ENCODE results near the gene MVD. TPM values are rescaled to one million over a fixed set of nuclear protein-coding genes. Genes with fewer than 3 reads are reported as not detected.
A peak's percentile ranks its signal among the peaks of the same experiment; 100 is the strongest.

Gene MVD
- total RNA-seq, 3 donors from 2014 or later (not counting 1 experiment from before 2014, with no cell fraction given): 176 to 271 (median 185) TPM

DNA sequence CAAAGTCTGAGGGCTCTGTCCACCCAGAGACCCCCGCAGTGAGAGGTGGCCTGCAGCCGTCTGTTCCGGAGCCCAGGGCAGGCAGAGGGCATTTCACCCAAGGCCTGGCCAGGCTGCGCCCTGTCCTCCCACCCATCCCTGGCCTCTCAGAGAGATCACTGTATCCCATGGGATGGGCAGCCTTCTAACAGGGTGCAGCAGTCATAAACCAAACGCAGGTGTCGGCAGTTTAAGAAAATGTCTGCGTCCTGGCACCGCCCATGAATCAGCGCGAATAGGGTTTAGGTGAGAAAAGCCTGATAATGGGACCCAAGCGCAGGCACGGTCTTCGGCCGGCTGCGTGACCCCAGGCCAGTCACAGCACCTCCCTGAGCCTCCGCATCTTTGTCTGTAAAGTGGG, 17.4 kb downstream of the MVD start:
- Histone ChIP-seq H3K27ac (ENCODE audit: low read length) (no peak overlapping the region), H3K4me3 (ENCODE audit: low read length) (no peak overlapping the region), H3K9me3 (ENCODE audit: control insufficient read depth, insufficient read depth, low read length) (no peaks in the 10 kb centered on the region), H3K27me3 (ENCODE audit: control insufficient read depth, insufficient read depth, low read length) (no peaks in the 10 kb centered on the region), H3K4me1 (ENCODE audit: control insufficient read depth, insufficient read depth, low read length) (peaks cover 75% of the 10 kb centered on the region), H3K36me3 (ENCODE audit: control insufficient read depth, insufficient read depth, low read length) (peaks cover 56% of the 10 kb centered on the region)
- peak overlapping the region; percentile 55 for H3K4me3 Mint-ChIP-seq
- no peaks in the 10 kb centered on the region for H3K36me3 Mint-ChIP-seq
- ATAC-seq (no peak), DNase-seq (no peak)
- peaks cover 29 to 65% of the 10 kb centered on the region in 2 donors for H3K4me1 Mint-ChIP-seq
- no peak for TF ChIP-seq CTCF (IDR thresholded peaks at IDR 0.05)
- peak overlapping the region; percentile 73 to 80 for H3K27ac Mint-ChIP-seq
- 96% methylated on average over 16 of the region's 16 CpGs for WGBS (ENCODE audit: insufficient coverage)
- H3K9me3 Mint-ChIP-seq: no peaks in the 10 kb centered on the region
- no peaks in the 10 kb centered on the region for H3K27me3 Mint-ChIP-seq (ENCODE audit: low read depth in 2 of 2)
- intact Hi-C loops (cut with micrococcal nuclease): no loop called here

- H3K4me1 Mint-ChIP-seq: peaks cover 25 to 71% of the 10 kb centered on the region in 2 donors
- H3K4me1 ChIP-seq (ENCODE audit: control insufficient read depth, insufficient read depth, low read length): peaks cover 77% of the 10 kb centered on the region
These were observed 19.3 kb downstream of the MVD start for GRCh38 chr16:88643644-88643932.

GRCh38 chr16:88642881-88643643, 19.8 kb downstream of the MVD start:
- 93% methylated on average over 55 of the region's 58 CpGs for WGBS (ENCODE audit: insufficient coverage)
- H3K4me3 ChIP-seq (ENCODE audit: low read length): no peak overlapping the region
- ATAC-seq: no peak
- peak overlapping the region; percentile 29 to 77 for H3K27ac Mint-ChIP-seq
- peaks cover 25 to 70% of the 10 kb centered on the region in 2 donors for H3K4me1 Mint-ChIP-seq
- no peak overlapping the region for H3K4me3 Mint-ChIP-seq
- intact Hi-C loops (cut with micrococcal nuclease): no loop called here
- no peaks in the 10 kb centered on the region for H3K27me3 Mint-ChIP-seq (ENCODE audit: low read depth in 2 of 2)
- no peaks in the 10 kb centered on the region for H3K9me3 ChIP-seq (ENCODE audit: control insufficient read depth, insufficient read depth, low read length)
- H3K27ac ChIP-seq (ENCODE audit: low read length): no peak overlapping the region
- peaks cover 45% of the 10 kb centered on the region for H3K36me3 ChIP-seq (ENCODE audit: control insufficient read depth, insufficient read depth, low read length)
- no peak for TF ChIP-seq CTCF (IDR thresholded peaks at IDR 0.05)
- no peak for DNase-seq
- no peaks in the 10 kb centered on the region for H3K36me3 Mint-ChIP-seq
- peaks cover 77% of the 10 kb centered on the region for H3K4me1 ChIP-seq (ENCODE audit: control insufficient read depth, insufficient read depth, low read length)
- no peaks in the 10 kb centered on the region for H3K9me3 Mint-ChIP-seq
- no peaks in the 10 kb centered on the region for H3K27me3 ChIP-seq (ENCODE audit: control insufficient read depth, insufficient read depth, low read length)

More at GRCh38 chr16:88643644-88643932, 19.3 kb downstream of the MVD start:
- Histone ChIP-seq H3K27me3 (ENCODE audit: control insufficient read depth, insufficient read depth, low read length) (no peaks in the 10 kb centered on the region), H3K4me3 (ENCODE audit: low read length) (no peak overlapping the region), H3K36me3 (ENCODE audit: control insufficient read depth, insufficient read depth, low read length) (peaks cover 48% of the 10 kb centered on the region), H3K9me3 (ENCODE audit: control insufficient read depth, insufficient read depth, low read length) (no peaks in the 10 kb centered on the region), H3K27ac (ENCODE audit: low read length) (no peak overlapping the region)
- H3K9me3 Mint-ChIP-seq: no peaks in the 10 kb centered on the region
- no peaks in the 10 kb centered on the region for H3K27me3 Mint-ChIP-seq (ENCODE audit: low read depth in 2 of 2)
- 94% methylated on average over 9 of the region's 9 CpGs for WGBS (ENCODE audit: insufficient coverage)
- H3K36me3 Mint-ChIP-seq: no peaks in the 10 kb centered on the region
- DNase-seq (no peak), ATAC-seq (no peak)
- no peak for TF ChIP-seq CTCF (IDR thresholded peaks at IDR 0.05)
- H3K4me3 Mint-ChIP-seq: no peak overlapping the region
- peak overlapping the region in 1 of 2 donors; percentile 70 for H3K27ac Mint-ChIP-seq
- intact Hi-C loops (cut with micrococcal nuclease): no loop called here

Measured in natural killer cell (primary cell).